Cardiac fibroblast (primary cell): ENCODE data around the gene NBPF1.
"Not testable (repeated sequence)": the region's sequence is repeated elsewhere in the genome, so short reads cannot be mapped to it uniquely, and the experiment has no call there.

Source experiments
- DNase-seq, 2 donors: peaks; one replicate each; pipeline versions ENCODE4 v3.0.0 to v3.0.0-alpha.2; 2010; ENCODE audit warnings: low read depth in 2 of 2
- H3K4me3 ChIP-seq, 2 donors: replicated peaks in 1 of 2; 1 replicate in 1 of 2; 2 replicates in 1 of 2; pipeline ENCODE4 v1.5.1; 2011; ENCODE audit warnings: low read depth in 2 of 2, low read length in 2 of 2, mild to moderate bottlenecking in 2 of 2, moderate library complexity in 1 of 2

The NBPF1 gene

DNA sequence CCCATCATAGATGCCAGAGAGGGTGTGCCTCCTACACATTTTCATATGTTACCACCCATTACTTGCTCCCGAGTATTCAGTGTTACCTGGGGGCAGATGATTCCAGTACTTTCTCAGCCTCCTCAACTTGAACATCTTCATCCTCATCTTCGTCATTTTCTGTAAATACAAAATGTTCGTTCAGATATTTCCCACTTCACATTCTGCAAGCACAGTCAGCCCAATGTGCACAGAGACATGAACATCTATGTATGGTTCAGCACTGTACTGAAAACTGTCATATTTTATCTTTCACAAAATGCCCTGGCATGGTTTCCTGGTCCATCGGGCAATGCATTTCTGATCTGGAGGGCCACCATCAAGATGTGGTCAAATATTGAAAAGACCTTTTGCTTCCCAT, 25.7 kb downstream of the NBPF1 start:
- not testable (repeated sequence) for H3K4me3 ChIP-seq, DNase-seq

DNA sequence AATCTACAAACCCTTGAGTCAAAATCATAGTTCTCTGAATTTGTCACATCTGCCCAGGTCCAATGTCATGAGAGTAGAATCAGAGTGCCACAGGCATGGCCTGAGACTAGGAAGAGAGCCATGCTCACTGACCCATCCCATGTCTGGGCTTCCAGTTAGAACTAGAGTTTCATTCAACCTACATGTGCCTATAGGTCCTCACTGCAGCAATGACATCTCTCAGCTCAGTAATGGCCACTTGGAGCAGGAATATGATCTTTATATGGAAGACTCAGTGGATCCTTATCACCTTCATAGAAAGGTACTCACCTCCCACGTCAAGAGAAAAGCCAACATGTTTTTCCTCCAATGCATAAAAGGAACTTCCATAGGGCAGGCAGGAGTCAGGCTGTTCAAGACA, 48.0 kb downstream of the NBPF1 start:
- DNase-seq, H3K4me3 ChIP-seq: not testable (repeated sequence)

DNA sequence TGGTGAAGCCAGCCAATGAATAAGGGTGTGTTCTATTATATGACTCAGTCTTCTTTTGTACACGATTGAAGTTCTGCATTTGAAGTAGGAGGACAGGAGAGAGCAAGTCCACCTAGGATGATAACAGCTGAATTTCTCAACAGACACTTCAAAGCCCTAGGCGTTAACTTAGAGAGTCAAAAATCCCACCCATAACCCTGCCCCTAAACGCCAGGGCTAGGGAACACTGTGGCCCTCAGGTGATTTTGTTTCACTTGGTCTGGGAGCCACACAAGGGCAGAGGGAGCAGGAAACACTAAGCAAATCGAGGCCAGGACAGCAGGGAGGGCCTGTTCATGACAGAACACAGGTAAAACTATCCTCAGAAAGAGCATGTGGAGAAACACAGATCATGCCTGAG, 52.3 kb downstream of the NBPF1 start:
- H3K4me3 ChIP-seq, DNase-seq: not testable (repeated sequence)

DNA sequence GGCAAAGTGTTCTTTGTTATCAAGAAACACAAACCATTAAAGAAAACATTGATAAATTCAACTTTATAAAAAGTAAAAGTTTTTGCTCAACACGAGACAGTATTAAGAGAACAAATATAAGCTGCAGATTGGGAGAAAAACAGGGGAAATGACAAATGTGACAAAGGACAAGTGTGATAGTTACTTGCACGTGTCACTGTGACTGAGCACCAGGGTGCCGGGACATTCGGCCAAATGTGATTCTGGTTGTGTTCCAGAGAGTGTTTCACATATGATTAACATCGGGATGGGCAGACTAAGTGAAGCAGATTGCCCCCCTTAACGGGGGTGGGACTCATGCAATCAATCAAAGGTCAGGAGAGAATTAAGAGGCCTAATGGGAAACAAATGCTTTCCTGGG, 52.9 kb downstream of the NBPF1 start:
- not testable (repeated sequence) for DNase-seq

GRCh38 chr1:16559688-16560087, 53.7 kb downstream of the NBPF1 start:
- DNase-seq, H3K4me3 ChIP-seq: not testable (repeated sequence)

More for the DNA sequence above, 52.9 kb downstream of the NBPF1 start:
- H3K4me3 ChIP-seq: not testable (repeated sequence)

GRCh38 chr1:16557034-16557433, 56.3 kb downstream of the NBPF1 start:
- DNase-seq, H3K4me3 ChIP-seq: not testable (repeated sequence)

- H3K4me3 ChIP-seq, DNase-seq: not testable (repeated sequence)
Observed at GRCh38 chr1:16553244-16553643, 60.1 kb downstream of the NBPF1 start.

- not testable (repeated sequence) for DNase-seq, H3K4me3 ChIP-seq
Observed at GRCh38 chr1:16550212-16550918, 63.0 kb downstream of the NBPF1 start.

DNA sequence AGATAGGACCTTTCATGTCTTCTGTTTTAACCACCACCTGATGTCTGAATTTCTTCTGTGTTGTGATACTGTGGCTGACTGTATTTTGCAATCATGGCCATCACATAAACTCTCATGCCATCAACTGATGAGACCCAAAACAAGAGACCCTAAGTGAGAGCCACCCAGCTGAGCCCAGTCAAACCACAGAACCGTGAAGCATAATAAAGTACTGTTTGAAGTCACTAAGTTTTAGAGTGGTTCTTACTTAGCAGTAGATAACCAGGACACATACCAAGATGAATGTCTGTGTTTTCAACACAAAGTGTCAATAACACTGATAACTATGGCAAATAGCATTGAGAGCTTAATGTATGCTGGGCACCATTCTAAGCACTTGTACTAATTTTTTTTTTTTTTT, 63.8 kb downstream of the NBPF1 start:
- not testable (repeated sequence) for DNase-seq, H3K4me3 ChIP-seq

GRCh38 chr1:16547502-16548241, 65.7 kb downstream of the NBPF1 start:
- DNase-seq: peak in 1 of 2 donors; percentile 46
- not testable (repeated sequence) for H3K4me3 ChIP-seq

- not testable (repeated sequence) for H3K4me3 ChIP-seq
- peak; percentile 12 to 87 for DNase-seq
Observed at GRCh38 chr1:16545682-16546095, 67.7 kb downstream of the NBPF1 start.

- H3K4me3 ChIP-seq, DNase-seq: not testable (repeated sequence)
Observed at GRCh38 chr1:16540421-16540893, 72.9 kb downstream of the NBPF1 start.

DNA sequence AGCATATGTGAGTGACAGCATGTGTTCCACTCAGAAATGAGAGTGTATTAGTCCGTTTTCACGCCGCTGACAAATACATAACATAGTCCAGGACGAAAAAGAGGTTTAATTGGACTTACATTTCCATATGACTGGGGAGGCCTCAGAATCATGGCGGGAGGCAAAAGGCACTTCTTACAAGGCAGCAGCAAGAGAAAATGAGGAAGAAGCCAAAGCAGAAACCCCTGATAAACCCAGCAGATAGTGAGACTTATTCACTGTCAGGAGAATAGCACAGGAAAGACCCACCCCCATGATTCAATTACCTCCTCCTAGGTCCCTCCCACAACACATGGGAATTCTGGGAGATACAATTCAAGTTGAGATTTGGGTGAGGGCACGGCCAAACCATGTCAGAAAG, 75.8 kb downstream of the NBPF1 start:
- not testable (repeated sequence) for H3K4me3 ChIP-seq, DNase-seq

- not testable (repeated sequence) for H3K4me3 ChIP-seq, DNase-seq
Observed at GRCh38 chr1:16536796-16537195, 76.6 kb downstream of the NBPF1 start.

DNA sequence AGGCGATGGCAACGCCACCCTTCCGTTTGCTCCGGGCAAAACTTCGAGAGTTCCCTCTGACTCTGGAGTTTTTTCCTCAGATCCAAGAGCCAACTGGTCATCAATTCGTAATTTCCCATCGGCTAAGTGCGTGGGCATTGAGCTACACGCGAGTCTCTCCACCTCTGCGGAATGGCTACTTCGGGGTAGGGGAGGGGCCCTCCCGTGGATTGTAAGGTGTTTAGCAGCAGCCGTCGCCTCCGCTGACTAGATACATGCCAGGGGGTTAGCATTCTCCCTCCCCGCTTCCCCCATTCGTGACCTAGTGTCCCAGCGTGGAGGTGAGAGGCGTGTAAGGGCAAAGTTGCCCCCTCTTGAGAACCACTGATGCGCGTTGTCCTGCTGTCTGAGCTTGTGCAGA, 77.5 kb downstream of the NBPF1 start:
- not testable (repeated sequence) for H3K4me3 ChIP-seq, DNase-seq

GRCh38 chr1:16535487-16535886, 77.9 kb downstream of the NBPF1 start:
- peak in 1 of 2 donors; percentile 25 for DNase-seq
- peak overlapping the region in 1 of 2 donors; percentile 43 for H3K4me3 ChIP-seq

DNA sequence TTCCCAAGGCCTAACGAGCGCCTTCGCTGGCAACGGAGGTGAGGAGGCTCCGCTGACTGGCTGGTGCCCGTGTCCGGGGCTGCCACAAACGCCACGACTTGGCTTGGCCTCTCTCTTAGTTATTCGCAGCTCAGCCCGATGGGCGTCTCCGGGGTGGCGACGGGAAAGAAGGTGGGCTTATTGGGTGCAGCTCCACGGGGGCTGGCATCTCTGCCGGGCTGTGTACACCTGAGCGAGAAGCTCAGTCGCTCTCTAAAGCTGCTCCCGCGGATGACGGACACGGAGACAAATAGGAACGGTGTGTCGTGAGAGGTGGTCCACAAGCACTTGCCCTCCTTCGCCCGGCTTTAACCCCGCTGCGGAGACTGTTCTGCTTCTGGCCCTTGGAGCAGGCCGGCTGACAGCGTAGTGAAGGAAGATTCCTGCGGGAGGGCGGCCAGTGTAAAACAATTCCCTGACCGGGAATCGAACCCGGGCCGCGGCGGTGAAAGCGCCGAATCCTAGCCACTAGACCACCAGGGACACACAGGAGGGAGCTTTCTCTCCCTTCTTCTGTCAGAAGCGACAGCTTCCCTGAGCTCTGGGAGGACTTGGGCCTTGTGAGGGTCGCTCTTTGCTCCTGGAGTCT, 78.4 kb downstream of the NBPF1 start:
- peak overlapping the region in 1 of 2 donors; percentile 43 for H3K4me3 ChIP-seq
- DNase-seq: peak; percentile 45 to 84

DNA sequence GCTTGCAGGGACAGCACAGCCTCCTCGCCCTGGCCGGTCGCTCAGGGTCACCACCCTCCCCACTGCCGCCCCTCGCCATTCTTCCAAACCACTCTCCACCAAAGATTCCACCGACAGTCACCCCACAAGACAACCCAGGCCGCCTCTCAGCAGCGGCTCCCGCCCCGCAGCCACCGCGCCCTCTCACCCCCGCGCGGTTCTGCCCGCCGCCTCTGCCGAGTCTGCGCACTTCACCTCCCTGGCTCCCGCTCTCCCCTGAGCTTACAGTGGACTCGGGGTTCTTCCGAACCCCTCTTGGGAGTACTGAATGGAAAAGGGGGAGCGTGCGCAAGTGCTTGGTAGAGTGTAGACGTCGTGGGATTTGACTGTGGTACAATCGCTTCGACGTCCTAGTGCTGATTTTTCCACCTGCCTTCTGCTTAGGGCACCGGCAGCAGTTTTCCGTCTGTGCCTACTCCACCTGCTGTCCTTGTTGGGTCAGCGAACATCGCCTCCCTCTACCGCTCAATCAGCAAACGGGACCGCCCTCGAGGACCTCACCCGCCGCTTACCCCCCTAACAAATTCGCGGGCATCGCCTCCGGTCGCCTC, 79.0 kb downstream of the NBPF1 start:
- not testable (repeated sequence) for H3K4me3 ChIP-seq, DNase-seq
